GM12872 (cell line): ENCODE measurements around the gene CIITA.

Experiments
- TF ChIP-seq, protein P1 (sequence below): IDR thresholded peaks from 3 replicates; pipeline ENCODE4 v1.5.1; 2011; ENCODE audit warnings: low read depth, mild to moderate bottlenecking, low read length, moderate library complexity; ENCODE audit not compliant: insufficient read depth

Gene CIITA

DNA sequence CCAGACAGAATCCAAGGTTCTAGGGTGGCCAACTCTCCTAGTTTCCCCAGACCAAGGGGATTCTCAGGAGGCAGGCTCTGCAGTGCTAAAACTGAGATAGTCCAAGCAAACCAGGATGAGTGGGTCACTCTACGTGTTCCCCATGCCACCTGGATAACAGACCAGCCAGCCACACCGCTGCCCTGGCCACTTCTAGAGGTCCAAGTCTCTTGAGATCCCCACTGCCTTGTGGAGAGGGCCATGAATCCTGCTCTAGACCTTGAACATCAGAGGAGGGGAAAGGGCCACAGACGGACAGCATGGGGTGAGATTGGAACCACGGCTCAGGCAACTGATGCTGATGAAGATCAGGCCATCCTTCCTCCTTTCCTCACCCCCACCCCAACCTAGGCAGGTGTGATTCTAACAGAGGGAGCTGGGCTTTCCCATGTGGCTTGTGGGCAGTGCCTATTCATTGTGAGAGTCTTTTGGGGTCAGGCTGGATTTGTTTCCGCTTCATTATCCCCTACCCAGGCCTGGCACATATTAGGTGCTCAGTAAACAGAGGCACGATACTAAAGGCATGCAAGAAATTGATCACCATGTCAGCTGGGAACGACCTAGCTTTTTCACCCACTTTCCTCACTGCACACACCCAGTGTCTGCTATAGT, 41.6 kb upstream of the CIITA start:
- TF ChIP-seq, protein P1, sequence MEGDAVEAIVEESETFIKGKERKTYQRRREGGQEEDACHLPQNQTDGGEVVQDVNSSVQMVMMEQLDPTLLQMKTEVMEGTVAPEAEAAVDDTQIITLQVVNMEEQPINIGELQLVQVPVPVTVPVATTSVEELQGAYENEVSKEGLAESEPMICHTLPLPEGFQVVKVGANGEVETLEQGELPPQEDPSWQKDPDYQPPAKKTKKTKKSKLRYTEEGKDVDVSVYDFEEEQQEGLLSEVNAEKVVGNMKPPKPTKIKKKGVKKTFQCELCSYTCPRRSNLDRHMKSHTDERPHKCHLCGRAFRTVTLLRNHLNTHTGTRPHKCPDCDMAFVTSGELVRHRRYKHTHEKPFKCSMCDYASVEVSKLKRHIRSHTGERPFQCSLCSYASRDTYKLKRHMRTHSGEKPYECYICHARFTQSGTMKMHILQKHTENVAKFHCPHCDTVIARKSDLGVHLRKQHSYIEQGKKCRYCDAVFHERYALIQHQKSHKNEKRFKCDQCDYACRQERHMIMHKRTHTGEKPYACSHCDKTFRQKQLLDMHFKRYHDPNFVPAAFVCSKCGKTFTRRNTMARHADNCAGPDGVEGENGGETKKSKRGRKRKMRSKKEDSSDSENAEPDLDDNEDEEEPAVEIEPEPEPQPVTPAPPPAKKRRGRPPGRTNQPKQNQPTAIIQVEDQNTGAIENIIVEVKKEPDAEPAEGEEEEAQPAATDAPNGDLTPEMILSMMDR, result no peak

DNA sequence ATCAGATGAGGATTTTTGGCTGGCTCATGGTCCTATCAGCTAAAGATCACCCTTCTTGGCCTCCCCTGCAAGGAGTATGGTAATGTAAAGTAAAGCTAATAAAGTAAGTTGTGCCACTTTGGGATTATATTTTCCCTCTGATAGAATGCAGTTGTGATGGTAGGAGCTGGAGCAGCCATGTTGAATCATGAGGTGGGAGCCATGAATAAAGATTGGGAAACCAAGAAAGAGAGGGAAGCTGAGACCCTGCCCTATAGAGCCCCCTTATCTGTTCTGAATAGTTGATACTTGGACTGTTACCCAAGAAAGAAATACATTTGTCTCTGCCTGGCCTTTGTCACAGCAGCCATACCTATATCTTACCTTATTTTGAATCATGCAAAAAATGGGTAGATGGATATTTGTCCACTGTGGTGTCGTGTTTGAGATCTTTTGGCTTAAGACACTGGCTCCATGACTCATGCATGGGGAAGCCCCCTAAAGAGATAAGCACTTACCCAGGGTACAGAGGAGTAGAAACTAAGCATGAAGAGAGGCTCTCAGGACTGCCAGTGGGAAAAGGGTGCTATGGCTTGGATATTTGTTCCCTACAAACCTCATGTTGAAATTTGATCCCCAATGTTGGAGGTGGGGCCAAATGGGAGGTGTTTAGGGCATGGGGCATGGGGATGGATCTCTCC, 40.7 kb upstream of the CIITA start:
- TF ChIP-seq, protein P1, result no peak

DNA sequence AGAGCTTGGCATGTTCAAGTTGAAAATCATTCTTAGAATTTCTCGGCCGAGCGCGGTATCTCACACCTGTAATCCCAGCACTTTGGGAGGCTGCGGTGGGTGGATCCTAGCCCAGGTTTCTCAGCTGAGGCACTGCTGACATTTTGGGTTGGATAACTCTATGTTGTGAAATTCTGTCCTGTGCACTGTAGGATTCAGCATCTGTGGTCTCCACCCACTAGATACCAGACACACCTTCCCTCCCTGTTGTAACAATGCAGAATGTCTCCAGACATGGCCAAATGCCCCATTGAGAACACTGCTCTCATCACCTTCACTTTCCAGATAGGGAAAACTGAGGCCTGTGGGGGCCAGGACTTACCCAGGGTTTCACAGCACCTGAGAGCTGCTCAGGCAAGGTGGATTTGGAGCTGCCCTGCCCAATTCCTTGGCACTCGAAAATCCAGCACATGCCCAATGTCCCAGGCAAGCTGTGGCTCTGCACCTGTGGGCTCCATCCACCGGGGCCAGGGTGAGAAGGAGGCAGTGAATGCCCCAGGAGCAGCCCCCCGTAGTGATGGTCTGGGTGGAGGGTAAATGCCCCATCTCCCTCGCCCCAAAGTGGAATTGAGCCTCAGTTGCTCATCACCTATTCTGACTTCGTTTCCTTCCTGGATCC, 38.3 kb upstream of the CIITA start:
- TF ChIP-seq, protein P1, result no peak

DNA sequence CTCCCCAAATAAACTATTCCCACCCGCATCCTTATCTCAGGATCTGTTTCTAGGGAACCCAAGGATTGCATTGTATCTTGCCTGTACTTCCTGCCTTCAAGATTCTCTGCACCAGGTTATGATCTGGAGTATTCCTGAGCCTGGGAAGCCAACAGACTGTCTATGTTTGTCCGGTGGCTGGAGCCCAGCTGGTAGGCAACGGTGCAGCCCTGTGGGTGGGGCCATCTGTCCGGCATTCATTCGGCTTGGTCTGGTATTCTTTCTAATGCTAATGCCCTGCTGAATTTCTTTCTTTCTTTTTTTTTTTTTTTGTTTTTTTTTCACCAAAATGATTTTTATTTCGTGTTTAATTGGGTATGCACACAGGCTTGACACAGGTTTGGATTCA, 37.7 kb upstream of the CIITA start:
- TF ChIP-seq, protein P1, result no peak

DNA sequence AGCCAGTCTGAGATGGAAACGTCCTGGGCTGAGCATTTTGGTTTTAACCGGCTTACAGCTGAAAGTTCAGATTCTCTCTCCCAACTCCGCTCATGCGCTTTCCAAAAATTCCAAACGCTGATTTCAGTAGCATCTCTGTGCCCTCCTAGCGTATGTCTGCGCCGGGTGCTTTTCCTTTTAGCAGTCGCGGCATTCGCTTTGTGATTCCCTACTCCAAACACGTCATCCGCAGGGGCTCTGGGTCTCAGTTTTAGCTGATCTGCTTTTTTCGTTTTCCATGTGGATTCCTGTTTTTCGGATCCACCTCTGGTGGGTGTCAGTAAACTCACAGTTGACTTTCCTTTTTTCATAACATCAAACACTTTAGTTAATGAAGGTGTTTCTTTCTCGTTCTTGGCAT, 36.3 kb upstream of the CIITA start:
- TF ChIP-seq, protein P1, result no peak

DNA sequence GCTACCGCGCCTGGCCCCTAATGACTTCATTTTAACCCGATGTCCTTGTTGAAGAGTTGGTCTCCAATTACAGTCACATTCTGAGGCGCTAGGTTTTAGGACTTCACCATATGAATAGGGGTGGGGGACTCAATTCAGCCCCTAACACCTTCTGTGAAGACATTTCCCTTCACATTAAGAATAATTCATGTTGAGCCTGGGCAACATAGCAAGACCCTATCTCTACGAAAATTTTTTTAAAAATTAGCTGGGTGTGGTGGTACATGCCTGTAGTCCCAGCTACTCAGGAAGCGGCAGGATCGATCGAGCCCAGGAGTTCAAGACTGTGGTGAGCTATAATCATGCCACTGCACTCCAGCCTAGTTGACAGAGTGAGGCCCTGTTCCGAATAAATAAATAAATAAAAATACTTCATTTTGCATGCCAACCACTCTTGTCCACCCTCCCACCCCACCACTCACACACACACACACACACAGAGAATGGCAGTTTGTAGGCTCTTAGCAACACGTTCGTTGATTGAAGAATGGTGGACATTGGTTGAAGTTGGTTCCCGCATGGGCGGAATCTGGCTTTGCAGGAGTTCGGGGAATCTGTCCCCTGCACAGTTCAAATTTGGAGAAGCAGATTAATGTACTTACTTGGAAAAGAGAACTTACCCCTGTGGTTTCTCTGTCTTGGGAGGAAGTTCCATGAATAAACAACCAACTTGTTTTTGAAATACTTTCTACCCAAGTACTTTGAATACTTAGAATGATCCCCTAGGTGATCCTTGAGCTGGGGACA, 30.6 kb upstream of the CIITA start:
- TF ChIP-seq, protein P1, result no peak

DNA sequence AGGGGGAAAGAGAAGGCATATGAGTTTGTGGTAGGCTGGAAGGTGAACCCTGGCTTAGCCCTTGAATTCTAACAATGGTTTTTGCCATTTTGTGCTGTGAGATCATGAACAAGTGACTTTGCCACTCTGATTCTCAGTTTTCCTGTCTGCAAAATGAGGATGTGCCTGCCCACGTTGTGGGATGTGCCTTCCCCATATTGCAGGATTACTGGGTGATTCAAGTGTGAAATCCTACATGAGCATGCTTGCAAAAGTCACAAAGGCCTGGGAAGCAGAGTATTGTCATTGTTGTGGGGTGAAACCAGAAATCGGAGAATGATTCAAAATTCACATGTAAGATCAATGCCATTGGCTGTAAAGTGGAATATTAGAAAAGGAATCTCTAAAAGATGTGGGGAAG, 29.8 kb upstream of the CIITA start:
- TF ChIP-seq, protein P1, result no peak
